HG02588 (cell line): Measurements from ENCODE around the gene NR4A3.
A peak's percentile ranks its signal among the peaks of the same experiment; 100 is the strongest.

Experiments used
- ATAC-seq: cut with Tn5 transposase; IDR thresholded peaks from one replicate; pipeline ENCODE4 v1.9.1; 2021; ENCODE audit warnings: mild to moderate bottlenecking, moderate library complexity; ENCODE audit not compliant: unreplicated experiment

Gene NR4A3

DNA sequence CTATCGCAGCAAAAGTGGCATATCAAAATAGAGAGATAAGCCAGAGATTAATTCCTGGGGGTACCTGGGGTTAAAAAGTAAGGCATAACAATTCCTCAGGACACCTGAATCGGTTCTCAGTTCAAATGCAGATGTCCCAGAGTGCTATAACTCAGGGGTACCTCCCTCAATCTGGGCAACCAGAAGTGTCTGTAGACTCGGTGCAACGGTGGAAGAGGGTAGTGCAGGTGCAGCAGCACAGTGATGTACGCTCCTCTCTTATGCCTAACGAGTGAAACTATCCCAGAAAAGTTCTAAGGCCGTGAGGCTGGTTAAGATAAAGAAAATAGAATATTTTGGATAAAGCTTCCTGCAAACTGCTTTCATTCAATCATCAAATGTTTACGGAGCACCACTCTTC lies 7.9 kb upstream of the NR4A3 start:
- no peak for ATAC-seq

DNA sequence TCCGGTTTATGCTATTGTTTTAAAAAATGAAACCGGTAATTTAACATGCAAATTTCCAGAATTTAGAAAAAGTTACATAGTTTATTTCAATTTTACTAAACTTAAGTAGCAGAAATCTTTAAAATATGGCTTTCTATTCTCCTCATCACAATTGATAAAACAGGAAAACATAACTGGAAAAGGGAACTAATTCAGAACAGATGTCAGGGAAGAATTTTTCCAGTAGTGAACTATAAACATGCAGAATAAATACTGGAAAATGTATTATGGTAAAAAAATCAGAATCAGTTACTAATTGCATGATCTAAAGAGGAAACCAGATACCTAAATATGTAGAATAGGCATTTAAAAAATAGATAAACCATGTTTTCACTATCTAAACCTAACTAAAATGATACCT lies 7.3 kb upstream of the NR4A3 start:
- ATAC-seq, result no peak

DNA sequence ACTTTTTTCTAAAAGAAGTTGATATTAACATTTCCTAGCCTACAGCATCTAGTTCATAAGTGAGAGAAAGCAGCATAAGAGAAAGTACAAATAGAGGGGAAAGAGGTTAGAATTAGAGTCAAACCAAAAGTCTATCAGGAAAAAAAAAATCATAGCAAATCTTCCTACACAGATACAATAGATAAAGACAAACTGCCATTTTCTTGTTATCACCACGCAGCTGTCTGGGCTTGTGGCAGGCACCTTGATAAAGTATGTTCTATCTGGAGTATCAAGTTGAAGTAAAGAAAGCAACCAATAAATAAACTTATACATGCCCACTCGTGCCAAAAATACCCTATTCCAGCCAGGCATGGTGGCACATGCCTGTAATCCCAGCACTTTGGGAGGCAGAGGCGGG lies 5.3 kb upstream of the NR4A3 start:
- ATAC-seq, result no peak

DNA sequence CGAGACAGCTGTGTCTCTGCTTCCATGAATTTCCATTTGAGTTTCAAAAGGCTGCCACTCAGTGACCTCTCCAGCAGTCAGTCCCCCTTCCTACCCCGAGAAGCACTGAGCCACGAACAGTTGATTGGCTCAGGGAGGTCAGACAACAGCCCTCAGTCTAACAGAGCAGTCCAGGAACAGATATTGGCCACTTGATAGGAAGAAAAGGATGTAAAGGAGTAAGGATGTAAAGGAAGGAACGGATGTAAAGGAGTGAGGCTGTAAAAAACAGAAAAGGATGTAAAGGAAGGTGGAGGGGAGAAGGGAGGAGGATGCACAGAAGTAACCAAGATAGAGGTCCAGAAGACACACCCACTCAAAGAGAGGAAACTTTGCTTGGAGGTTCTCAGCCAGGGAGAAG lies 3.2 kb upstream of the NR4A3 start:
- ATAC-seq, result no peak

DNA sequence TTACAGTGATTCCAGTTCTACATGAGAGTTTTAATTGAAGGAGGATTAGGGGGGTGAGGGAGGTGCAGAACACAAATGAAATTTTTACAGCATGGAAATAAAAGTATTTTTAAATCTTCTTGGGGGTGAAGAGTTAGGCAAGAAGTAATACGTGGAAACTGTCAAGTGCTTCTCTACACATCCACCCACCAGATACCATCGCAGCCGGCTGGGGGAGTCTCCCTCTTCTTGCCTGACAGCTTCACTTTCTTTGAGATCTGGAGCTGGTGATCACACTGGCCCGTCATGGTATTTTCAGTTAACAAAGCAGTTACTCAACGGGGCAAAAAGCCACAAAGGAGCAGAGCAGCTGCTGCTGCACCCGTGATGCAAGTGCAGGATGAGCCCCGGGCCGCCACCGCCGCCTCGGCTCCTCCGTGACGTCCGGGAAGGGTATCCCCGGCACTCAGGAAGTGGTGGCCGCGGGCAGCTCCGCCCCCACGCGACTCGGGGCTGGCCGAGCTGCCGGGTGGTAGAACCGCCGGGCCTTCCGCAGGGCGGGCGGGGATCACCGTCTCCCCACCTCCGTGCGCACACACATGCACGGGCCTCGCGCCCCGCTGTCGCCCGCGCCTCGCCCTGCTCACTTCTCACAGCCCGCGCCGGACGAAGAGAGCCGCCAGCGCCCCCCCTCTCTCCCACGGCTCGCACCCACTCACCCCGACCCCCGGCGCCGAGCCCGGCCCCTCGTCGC lies 2.4 kb upstream of the NR4A3 start:
- peak; percentile 52 for ATAC-seq

DNA sequence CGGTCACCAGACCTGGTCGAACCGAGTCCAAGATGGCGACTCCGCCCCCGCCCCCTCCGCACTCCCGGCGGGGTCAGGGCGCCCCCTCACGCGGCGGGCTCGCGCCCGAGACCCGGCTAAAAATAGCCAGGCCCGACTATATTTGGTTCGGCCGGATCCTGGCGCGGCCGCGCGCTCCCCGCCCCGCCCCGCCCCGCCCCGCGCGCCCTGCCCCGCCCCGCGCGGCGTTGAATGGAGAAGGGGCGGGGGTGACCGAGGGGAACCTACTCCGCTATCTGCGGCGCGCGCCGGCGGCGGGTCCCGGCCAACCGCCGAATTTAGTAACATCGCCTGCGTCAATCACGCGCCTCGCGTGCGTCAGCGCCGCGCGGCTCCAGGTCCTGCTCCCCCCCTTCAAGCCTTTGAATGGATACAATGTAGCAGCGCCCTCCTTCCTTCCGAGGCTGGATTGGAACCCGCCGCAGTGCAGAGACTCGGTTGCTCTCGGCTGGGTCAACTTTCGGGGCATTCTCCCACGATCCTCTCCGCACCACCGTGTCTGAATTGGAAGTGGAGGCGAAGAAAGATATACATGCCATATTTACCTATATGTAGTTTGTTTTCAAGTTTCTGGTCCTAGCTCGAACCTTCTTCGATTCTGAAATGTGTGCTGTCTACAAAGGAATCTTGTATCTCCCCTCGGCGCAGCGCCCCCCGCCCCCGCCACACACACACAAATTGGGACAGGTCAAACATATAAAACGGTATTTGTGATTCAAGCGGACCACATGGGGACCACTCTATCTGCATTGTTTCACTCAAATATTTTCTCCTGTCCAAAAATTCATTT lies 1.6 kb upstream of the NR4A3 start:
- ATAC-seq, result peak; percentile 47

DNA sequence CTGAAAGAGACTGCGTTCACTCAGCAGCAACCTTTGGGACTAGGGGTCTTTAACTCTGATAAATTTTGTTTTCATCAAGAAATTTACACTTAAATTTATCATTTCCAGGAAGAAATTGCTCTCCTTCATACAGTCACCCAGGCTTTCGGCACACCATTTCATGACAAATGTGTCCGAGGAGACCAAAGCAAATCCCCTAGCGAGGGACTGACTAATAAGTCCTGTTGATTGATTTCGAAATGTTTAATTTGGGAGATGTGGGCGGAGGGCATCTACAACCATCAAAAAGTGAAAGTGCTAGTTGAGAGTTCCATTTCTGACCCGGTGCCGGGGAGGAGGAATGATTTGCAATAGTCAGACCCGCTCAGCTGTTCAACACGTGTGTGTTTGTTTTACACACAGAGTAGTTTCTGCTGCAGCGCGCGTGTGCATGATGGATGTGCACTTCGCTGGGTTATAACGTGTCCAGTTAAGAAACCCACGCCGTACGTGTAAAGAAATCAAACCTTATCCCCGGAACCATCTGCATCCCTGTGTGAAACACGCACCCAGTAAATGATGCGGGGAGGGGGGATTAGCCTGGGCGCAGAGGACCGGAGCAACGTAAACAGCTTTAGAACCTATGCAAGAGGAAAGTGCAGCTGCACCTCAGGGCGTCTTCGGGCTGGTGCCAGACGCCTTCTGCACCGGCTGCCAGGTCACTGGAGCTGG lies 845 bp upstream of the NR4A3 start:
- ATAC-seq, result no peak

DNA sequence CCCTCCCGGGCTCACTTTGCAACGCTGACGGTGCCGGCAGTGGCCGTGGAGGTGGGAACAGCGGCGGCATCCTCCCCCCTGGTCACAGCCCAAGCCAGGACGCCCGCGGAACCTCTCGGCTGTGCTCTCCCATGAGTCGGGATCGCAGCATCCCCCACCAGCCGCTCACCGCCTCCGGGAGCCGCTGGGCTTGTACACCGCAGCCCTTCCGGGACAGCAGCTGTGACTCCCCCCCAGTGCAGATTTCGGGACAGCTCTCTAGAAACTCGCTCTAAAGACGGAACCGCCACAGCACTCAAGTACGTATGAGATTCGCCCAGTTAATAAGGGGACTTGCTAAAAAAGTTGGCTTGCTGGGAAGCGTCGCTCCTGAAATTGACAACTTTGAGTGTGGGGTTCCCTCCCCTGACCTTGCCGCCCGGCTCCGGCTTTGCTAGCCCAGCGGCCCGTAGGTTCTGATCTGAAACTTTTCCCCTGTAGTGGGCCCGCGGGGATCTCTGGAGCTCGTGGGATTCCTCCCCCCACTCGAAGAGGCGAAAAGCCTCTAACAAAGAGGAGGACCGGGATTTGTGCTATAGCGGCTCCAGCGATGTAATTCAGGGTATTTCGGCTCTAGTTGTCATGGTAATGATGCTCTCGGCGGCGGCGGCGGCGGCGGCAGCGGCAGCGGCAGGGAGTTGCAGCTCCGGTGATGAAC lies 572 bp downstream of the NR4A3 start:
- no peak for ATAC-seq

DNA sequence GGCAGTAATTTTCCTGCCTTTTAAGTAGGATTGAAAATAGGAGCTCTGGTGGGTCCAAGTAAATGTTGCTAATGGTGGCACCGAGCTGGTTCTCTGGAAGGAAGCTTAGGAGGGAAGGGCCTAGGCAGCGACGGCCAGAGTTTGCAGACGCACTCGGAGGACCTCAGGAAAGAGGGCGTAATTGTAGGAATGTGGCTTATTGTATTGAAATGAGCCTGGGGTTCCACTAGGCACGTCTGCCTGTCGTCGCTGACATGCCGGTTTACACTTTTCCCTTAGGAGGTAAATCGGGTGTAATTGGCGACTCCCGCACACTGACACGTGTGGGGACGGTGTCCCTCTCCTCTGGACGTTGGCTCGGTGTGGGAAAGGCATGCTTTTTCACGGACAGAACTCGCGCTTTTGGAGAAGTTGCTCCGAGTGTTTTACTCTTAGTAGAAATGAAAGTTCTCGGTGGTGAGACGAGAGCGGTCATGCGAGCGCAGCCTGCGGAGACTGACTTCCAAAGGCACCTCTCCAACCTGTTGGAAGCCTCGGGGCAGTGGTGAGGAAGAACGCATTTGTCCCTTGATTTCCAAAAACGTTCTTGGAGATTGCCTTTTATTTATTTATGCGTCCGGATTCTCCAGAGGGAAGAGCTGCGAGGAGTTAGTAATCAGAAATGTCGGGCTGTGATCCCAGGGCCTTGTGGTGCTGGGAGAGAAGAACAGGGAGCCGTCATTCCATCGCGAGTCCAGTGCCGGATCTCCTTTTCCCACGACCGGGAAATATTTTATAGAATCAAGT lies 1.3 kb downstream of the NR4A3 start:
- ATAC-seq, result no peak

DNA sequence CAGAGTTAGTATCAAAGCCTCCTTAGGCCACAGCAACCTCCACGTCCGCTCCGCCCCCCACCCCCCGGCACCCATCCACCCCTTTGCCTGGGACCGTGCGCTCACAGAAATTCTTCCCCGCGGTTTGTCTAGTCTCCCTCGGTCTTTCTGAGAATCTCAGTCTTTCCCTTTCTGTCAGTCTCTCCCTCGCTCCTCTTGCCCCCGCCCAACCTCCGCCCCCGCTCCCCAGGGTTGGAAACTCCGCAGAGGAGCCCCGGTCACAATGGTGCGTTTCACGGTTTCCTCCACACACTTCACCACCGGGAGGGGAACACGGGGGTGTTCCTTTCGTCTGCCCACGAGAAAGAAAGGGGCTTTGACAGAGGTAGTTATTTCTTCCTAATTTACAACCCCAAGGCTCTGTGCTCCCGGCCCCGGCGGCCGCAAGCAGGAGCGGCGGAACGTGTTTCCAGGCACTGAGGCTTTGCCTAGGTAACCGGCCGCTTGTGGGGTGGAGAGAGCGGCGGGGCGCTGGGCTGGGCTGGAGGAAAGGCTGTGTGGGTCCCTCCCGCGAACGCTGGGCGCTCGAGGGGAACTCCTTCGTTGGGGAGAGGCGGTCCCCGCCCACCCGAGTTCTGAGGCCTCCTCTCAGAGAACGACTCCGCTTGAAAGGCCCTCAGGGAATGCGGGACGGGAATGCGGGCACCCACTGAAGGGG lies 2.1 kb downstream of the NR4A3 start:
- no peak for ATAC-seq

DNA sequence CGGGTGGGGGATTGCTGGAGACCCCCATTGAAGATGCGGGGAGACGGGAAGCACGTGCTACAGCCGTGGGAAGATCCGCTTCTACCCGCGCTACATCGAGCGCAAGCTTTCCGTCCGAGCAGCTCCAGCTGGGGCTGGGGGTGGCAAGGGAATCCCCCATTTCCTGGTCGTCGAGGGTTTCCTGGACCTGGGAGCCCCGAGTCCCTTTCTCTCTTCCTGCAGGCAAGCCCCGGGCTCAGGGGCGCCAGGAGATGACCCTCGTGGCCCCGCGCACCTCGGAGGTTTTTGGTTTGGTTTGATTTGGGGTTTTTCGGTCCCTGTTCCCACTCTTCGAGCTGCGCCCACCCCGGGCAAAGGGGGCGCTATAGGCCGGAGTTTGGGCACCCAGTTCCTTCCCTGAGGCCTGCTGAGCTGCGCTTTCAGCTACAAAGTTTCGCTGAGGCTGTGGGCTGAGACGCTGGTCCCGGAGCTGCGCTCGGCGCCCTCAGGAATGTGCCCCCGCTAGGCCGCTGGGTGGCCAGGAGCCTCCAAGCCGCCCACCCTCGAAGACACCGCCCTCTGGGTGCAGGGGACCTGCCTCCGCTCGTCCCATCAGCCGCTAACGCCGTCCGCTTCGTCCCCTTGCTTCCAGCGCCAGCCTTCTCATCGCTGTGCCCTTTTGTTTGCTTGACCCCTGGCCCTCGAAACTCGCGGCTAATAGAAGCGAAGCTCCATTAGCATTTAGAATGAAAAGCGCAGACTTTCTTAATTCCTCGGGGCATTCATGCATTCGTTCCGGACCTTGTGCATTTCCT lies 2.9 kb downstream of the NR4A3 start:
- ATAC-seq, result no peak

DNA sequence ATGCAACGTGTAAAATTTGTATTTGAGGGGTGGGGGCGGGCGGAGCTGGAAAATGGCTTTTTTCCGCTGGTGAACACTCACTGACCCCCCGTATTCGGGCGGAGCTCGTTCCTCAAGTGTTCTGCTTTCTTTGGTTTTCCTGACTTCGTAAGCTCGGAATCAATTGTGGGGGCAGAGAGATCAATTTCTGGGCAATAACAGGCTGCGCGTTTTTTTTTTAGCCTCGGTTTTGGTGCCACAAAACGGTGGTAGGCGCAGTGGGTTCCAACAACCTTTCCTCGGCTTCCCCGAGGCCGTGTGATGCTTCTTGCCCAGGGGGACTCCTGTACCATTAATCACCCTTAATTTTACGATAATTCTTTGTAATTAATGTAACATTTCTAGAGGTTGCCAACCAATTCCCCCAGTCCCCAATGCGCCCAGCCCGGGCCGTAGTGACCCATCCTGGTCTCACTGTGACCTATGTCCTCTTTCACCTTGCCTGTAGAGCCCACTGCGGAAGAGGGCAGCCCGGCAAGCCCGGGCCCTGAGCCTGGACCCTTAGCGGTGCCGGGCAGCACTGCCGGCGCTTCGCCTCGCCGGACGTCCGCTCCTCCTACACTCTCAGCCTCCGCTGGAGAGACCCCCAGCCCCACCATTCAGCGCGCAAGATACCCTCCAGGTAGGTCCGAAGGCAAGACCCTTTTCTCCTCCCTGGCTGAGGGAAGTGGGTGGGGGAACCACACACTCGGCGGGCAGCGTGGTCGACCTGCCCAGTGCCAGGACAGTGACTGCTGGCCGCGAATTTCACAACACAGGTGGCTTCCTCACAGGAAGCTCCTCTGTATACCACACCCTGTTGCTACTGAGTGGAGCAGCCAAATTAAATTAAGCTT lies 3.7 kb downstream of the NR4A3 start:
- ATAC-seq, result no peak

DNA sequence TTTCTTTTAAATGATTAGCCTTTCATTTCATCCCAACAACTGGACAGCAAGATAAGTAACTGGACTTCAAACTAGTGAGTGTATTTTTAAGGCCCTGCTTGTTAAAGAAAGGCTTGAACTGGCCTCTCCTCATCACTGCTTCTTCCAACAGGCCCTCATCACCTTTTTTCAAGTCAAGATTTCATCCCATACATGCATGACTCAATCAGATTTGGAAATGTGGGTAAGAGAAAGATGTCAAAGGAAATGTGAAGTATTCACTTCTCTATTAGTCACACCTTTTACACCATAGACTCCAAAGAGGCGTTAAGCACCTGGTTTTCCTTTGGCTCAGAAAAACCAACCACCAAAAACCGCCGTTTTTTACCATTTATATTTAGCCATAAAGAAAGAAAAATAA lies 4.9 kb downstream of the NR4A3 start:
- no peak for ATAC-seq

DNA sequence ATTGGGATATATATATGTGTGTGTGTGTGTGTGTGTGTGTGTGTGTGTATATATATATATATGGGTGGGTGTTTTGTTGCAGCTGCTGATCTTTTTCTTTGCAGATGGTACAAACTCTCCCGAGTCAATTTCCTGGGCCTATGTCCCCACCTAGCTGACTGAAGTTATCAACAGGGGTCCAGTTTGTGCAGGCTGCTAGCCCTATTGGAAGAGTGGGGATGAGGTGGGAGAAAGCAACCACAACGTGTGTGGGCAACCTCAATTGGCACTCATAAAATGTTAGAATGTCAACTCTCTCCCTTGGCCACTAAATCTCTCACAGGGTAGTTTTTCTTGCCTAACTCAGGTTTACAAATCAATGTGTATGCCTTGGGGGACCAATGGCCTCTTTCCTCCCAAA lies 5.6 kb downstream of the NR4A3 start:
- no peak for ATAC-seq

DNA sequence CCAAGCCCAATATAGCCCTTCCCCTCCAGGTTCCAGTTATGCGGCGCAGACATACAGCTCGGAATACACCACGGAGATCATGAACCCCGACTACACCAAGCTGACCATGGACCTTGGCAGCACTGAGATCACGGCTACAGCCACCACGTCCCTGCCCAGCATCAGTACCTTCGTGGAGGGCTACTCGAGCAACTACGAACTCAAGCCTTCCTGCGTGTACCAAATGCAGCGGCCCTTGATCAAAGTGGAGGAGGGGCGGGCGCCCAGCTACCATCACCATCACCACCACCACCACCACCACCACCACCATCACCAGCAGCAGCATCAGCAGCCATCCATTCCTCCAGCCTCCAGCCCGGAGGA lies 6.3 kb downstream of the NR4A3 start:
- no peak for ATAC-seq

DNA sequence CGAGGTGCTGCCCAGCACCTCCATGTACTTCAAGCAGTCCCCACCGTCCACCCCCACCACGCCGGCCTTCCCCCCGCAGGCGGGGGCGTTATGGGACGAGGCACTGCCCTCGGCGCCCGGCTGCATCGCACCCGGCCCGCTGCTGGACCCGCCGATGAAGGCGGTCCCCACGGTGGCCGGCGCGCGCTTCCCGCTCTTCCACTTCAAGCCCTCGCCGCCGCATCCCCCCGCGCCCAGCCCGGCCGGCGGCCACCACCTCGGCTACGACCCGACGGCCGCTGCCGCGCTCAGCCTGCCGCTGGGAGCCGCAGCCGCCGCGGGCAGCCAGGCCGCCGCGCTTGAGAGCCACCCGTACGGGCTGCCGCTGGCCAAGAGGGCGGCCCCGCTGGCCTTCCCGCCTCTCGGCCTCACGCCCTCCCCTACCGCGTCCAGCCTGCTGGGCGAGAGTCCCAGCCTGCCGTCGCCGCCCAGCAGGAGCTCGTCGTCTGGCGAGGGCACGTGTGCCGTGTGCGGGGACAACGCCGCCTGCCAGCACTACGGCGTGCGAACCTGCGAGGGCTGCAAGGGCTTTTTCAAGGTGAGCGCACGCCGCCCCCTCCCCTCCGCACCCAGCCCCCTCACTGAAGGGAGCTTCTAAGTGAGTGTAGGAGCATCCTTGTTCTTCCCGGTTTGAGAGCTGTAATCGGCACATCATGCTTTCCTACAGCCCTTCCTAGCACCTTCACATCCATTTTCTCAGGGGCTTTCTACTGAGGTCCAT lies 6.9 kb downstream of the NR4A3 start:
- no peak for ATAC-seq

DNA sequence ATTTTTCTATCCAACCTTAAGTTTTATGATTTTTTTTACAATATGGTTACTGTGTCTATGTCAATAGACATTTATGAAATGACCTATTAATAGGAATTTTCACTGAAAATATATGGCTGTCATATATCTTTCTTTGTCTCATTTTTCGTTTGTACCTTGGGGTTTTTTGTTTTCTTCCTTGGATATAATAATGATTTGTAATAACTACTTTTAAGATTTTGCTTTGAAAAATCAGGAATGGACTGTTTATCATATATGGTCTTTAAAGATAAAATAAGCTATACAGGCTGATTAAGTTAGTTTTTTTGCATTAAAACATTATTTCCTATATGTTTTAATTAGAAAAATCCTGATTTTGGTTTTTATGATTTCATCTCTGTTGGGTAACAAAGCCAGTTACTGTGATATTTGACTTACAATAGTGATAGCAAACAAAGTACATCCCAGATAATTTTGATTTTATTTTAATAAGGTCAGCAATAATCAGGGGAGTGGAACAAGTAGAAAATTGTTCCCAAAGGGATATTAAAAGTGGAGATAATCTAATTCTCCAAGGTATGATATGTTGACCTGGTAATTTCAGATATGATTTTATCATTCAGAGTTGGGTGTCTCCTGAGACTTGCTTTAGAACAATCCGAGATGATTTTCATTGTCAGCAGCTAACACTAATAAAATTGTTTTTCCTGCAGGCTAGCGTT lies 10.3 kb downstream of the NR4A3 start:
- no peak for ATAC-seq
